ENCODE measurements around the gene DDX47.

DDX47 gene

GRCh38 chr12:12813120-12814101 lies at the start of gene DDX47:
Gene DDX47, plus strand, starts transcription at chr12:12813346. Its CDS starts 22 bp downstream, at chr12:12813368.
- peak; percentile 97 for DNase-seq

GRCh38 chr12:12764824-12765223 lies 48.3 kb upstream of the DDX47 start:
- no peak for DNase-seq

- no peak for DNase-seq
Measured at GRCh38 chr12:12770262-12770661, 42.9 kb upstream of the DDX47 start.

- DNase-seq, result no peak
Measured at GRCh38 chr12:12774791-12775190, 38.4 kb upstream of the DDX47 start.

GRCh38 chr12:12776261-12776660 lies 36.9 kb upstream of the DDX47 start:
- no peak for DNase-seq

GRCh38 chr12:12777092-12777491 lies 36.1 kb upstream of the DDX47 start:
- DNase-seq, result no peak

- no peak for DNase-seq
Measured at GRCh38 chr12:12779007-12779406, 34.1 kb upstream of the DDX47 start.

GRCh38 chr12:12779529-12779928 lies 33.6 kb upstream of the DDX47 start:
- DNase-seq, result no peak

GRCh38 chr12:12784116-12784515 lies 29.0 kb upstream of the DDX47 start:
- DNase-seq, result no peak

- DNase-seq, result peak; percentile 54
Measured at GRCh38 chr12:12784911-12785814, 28.0 kb upstream of the DDX47 start, which contains the start of gene APOLD1. Gene APOLD1, plus strand, starts transcription at chr12:12785659. Its CDS starts 33 bp downstream, at chr12:12785692.

GRCh38 chr12:12786351-12786705 lies 26.8 kb upstream of the DDX47 start:
- no peak for DNase-seq

GRCh38 chr12:12786706-12787601 lies 26.2 kb upstream of the DDX47 start:
- peak; percentile 89 for DNase-seq

- peak; percentile 45 for DNase-seq
Measured at GRCh38 chr12:12788131-12788530, 25.0 kb upstream of the DDX47 start.

- DNase-seq, result peak; percentile 75
Measured at GRCh38 chr12:12788675-12789368, 24.3 kb upstream of the DDX47 start.

- DNase-seq, result no peak
Measured at GRCh38 chr12:12790956-12791355, 22.2 kb upstream of the DDX47 start.

GRCh38 chr12:12791756-12792369 lies 21.3 kb upstream of the DDX47 start:
- DNase-seq, result peak; percentile 70

GRCh38 chr12:12792421-12792820 lies 20.7 kb upstream of the DDX47 start:
- peak; percentile 30 for DNase-seq

GRCh38 chr12:12794686-12795085 lies 18.5 kb upstream of the DDX47 start:
- DNase-seq, result no peak

- no peak for DNase-seq
Measured at GRCh38 chr12:12796171-12796570, 17.0 kb upstream of the DDX47 start.

GRCh38 chr12:12796928-12797793 lies 16.0 kb upstream of the DDX47 start:
- no peak for DNase-seq
